DND-41 (cell line): ENCODE measurements around the gene KCNN3.

Experiments
- ATAC-seq: fragments of 200-7000 bp; cut with Tn5 transposase; 3 replicates; pipeline ENCODE4 v1.9.1; 2021; ENCODE audit warnings: low read depth; ENCODE audit not compliant: insufficient read depth
- DNase-seq: peaks from one replicate; pipeline ENCODE4 v3.0.0-alpha.2; 2020
- H2AFZ ChIP-seq: 2 replicates; pipeline ENCODE4 v1.6.0; 2012; ENCODE audit warnings: low read depth, low read length
- H3K27ac ChIP-seq: 2 replicates; pipeline ENCODE4 v1.5.1; 2012; ENCODE audit warnings: low read length, inconsistent platforms
- H3K27me3 ChIP-seq: fragments of 200-600 bp; sonication (generic); 2 replicates; pipeline ENCODE4 v1.6.0; 2012; ENCODE audit warnings: low read length, mild to moderate bottlenecking, inconsistent platforms; ENCODE audit not compliant: insufficient read depth, poor library complexity
- H3K36me3 ChIP-seq: 2 replicates; pipeline ENCODE4 v1.5.1; 2012; ENCODE audit warnings: low read length, inconsistent platforms; ENCODE audit not compliant: insufficient read depth
- H3K4me1 ChIP-seq: 2 replicates; pipeline ENCODE4 v1.5.1; 2012; ENCODE audit warnings: mild to moderate bottlenecking, low read length; ENCODE audit not compliant: insufficient read depth
- H3K4me2 ChIP-seq: 2 replicates; pipeline ENCODE4 v1.6.0; 2012; ENCODE audit warnings: mild to moderate bottlenecking, moderate library complexity, low read length, inconsistent platforms; ENCODE audit not compliant: insufficient read depth
- H3K4me3 ChIP-seq, 2 experiments: fragments of 200-600 bp in 1 of 2; shearing (Covaris generic) in 1 of 2; 2 replicates each; pipeline ENCODE4 v1.5.1; 2012 to 2016; ENCODE audit warnings: inconsistent platforms in 2 of 2, low read length in 2 of 2, mild to moderate bottlenecking in 2 of 2, low read depth in 1 of 2, moderate library complexity in 1 of 2
- H3K79me2 ChIP-seq: 2 replicates; pipeline ENCODE4 v1.6.0; 2012; ENCODE audit warnings: low read length, inconsistent platforms; ENCODE audit not compliant: insufficient read depth
- H3K9ac ChIP-seq: 2 replicates; pipeline ENCODE4 v1.6.0; 2012; ENCODE audit warnings: low read depth, mild to moderate bottlenecking, inconsistent platforms, low read length, moderate library complexity
- H3K9me3 ChIP-seq: 2 replicates; pipeline ENCODE4 v1.5.1; 2012; ENCODE audit warnings: low read length, moderate library complexity, mild to moderate bottlenecking, inconsistent platforms; ENCODE audit not compliant: insufficient read depth, severe bottlenecking
- H4K20me1 ChIP-seq: 2 replicates; pipeline ENCODE4 v1.6.0; 2012; ENCODE audit warnings: low read length; ENCODE audit not compliant: insufficient read depth
- EZH2 ChIP-seq: IDR thresholded peaks from 3 replicates; pipeline ENCODE4 v1.6.1; 2012; ENCODE audit warnings: borderline replicate concordance, low read depth, mild to moderate bottlenecking, moderate library complexity, low read length, inconsistent platforms; ENCODE audit not compliant: severe bottlenecking
- TF ChIP-seq, protein P1 (sequence below): IDR thresholded peaks from 2 replicates; pipeline ENCODE4 v1.5.1; 2012; ENCODE audit warnings: borderline replicate concordance, low read length, moderate library complexity, mild to moderate bottlenecking; ENCODE audit not compliant: poor library complexity, severe bottlenecking; ENCODE audit errors: extremely low read depth

Gene KCNN3

DNA sequence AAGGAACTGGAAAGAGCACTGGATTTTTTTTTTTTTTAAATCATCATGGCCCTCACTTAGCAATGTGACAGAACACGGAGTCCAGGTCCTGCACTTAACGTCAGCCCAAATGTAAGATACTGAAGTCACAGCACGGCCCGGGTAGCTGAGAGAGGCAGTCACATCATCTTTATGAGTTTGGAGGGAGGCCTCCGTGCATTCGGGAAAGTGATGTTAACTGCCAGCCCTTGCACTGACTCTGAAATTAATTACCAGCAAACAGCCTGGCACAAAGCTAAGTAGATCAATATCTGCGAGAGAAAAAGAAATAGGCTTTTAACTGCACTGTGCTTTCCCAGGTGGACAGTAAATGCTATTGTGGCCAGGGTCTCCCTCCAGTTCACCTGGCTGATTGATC is 152.6 kb downstream of the KCNN3 start:
- H4K20me1 ChIP-seq, result no peaks in the 10 kb centered on the region
- no peak for ATAC-seq
- H3K4me3 ChIP-seq, result no peak overlapping the region
- H3K4me2 ChIP-seq, result no peak overlapping the region
- no peaks in the 10 kb centered on the region for H3K27me3 ChIP-seq
- no peaks in the 10 kb centered on the region for H3K9me3 ChIP-seq
- H3K4me1 ChIP-seq, result no peaks in the 10 kb centered on the region
- no peaks in the 10 kb centered on the region for H3K79me2 ChIP-seq
- H3K27ac ChIP-seq, result no peak overlapping the region
- H2AFZ ChIP-seq, result no peak overlapping the region
- DNase-seq, result no peak
- H3K36me3 ChIP-seq, result no peaks in the 10 kb centered on the region
- TF ChIP-seq, protein P1, sequence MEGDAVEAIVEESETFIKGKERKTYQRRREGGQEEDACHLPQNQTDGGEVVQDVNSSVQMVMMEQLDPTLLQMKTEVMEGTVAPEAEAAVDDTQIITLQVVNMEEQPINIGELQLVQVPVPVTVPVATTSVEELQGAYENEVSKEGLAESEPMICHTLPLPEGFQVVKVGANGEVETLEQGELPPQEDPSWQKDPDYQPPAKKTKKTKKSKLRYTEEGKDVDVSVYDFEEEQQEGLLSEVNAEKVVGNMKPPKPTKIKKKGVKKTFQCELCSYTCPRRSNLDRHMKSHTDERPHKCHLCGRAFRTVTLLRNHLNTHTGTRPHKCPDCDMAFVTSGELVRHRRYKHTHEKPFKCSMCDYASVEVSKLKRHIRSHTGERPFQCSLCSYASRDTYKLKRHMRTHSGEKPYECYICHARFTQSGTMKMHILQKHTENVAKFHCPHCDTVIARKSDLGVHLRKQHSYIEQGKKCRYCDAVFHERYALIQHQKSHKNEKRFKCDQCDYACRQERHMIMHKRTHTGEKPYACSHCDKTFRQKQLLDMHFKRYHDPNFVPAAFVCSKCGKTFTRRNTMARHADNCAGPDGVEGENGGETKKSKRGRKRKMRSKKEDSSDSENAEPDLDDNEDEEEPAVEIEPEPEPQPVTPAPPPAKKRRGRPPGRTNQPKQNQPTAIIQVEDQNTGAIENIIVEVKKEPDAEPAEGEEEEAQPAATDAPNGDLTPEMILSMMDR, result no peak
- TF ChIP-seq EZH2, result no peak
- no peak overlapping the region for H3K9ac ChIP-seq

DNA sequence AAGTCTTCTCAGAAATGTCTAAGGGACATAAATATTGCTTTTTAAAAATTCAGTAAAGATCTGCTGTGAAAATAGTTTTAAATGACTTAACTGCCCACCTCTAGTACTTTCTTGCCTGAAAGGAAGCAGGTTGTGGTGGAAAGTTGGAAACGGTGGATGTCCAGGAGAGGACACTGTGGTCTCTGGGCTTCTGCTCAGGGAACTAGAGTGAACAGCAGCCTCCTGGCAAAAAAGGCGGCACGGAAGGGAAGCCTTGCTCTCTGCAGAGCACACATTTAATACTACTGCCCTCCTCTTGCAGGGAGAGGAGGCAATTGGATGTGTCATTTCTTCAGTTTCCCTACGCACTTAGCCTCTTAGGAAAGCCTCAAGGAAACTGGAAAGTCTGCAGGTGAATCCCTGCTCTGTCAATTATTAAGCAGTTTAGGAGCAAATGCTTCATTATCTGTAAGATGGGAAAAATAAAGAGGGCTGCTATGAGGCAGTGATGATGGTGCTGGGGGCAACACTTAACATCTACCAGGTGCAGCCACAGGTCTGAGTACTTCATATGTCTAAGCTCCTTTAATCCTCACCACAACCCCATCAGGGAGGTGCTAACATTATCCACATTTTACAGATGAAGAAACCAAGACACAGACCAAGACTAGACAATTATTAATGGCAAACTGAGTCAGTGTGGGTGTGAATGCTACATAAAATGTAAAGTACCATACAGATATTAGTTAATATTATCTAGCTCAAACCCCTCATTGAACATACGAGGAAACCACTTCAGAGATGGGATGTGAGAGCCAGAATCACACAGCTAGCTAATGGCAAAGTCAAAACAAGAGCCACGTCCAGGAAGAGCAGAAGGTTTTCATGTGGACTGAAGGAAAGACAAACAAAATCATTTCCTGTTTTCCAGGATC is 153.2 kb downstream of the KCNN3 start:
- no peaks in the 10 kb centered on the region for H4K20me1 ChIP-seq
- no peaks in the 10 kb centered on the region for H3K27me3 ChIP-seq
- TF ChIP-seq, protein P1, result no peak
- no peak for TF ChIP-seq EZH2
- no peak overlapping the region for H3K4me3 ChIP-seq
- ATAC-seq, result no peak
- H3K27ac ChIP-seq, result no peak overlapping the region
- no peaks in the 10 kb centered on the region for H3K9me3 ChIP-seq
- no peaks in the 10 kb centered on the region for H3K79me2 ChIP-seq
- no peak for DNase-seq
- no peak overlapping the region for H2AFZ ChIP-seq
- no peaks in the 10 kb centered on the region for H3K4me1 ChIP-seq
- H3K36me3 ChIP-seq, result no peaks in the 10 kb centered on the region
- no peak overlapping the region for H3K9ac ChIP-seq
- H3K4me2 ChIP-seq, result no peak overlapping the region

DNA sequence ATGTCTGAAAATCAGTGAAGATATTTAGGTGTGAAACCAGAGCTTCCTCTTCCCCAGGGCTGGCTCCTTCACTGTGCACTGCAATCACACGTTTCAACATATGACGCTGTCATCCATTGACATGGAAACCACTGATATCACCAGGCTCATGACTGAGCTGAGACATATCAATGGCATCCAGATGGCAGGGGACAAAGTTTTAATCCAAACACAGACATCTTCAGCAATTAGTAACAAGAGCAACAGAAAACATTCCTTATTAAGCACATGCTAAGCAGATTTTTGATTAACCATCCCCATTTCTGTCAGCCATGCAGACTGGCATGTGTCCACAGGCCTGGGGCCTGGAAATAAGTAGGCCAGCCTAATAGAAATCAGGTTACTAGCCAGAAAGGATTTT is 154.1 kb downstream of the KCNN3 start:
- H2AFZ ChIP-seq, result no peak overlapping the region
- DNase-seq, result no peak
- no peaks in the 10 kb centered on the region for H3K36me3 ChIP-seq
- no peak overlapping the region for H3K9ac ChIP-seq
- H3K4me3 ChIP-seq, result no peak overlapping the region
- H3K9me3 ChIP-seq, result no peaks in the 10 kb centered on the region
- no peaks in the 10 kb centered on the region for H3K79me2 ChIP-seq
- ATAC-seq, result no peak
- no peaks in the 10 kb centered on the region for H3K27me3 ChIP-seq
- H3K27ac ChIP-seq, result no peak overlapping the region
- H4K20me1 ChIP-seq, result no peaks in the 10 kb centered on the region
- H3K4me1 ChIP-seq, result no peaks in the 10 kb centered on the region
- H3K4me2 ChIP-seq, result no peak overlapping the region
- no peak for TF ChIP-seq EZH2
- TF ChIP-seq, protein P1, result no peak
